HCT116 (cell line): ENCODE results near the gene ELAVL3.

Experiments
- CTCF ChIP-seq, 3 experiments: fragments of 200-600 bp in 1 of 3; sonication (generic) in 1 of 3; IDR thresholded peaks in 2 of 3; conservative IDR thresholded peaks in 1 of 3; 2 replicates each; pipeline ENCODE4 v1.5.1; 2012 to 2017; ENCODE audit warnings: low read depth in 2 of 3, low read length in 2 of 3, antibody characterized with exemption in 1 of 3, borderline replicate concordance in 1 of 3, control low read depth in 1 of 3, mild to moderate bottlenecking in 1 of 3, mixed read lengths in 1 of 3, mixed run types in 1 of 3, moderate library complexity in 1 of 3; ENCODE audit not compliant: insufficient read depth in 1 of 3
- REST ChIP-seq: IDR thresholded peaks from 2 replicates; pipeline ENCODE4 v1.6.1; 2012; ENCODE audit warnings: low read depth

GRCh38 chr19:11423164-11423790, 57.6 kb downstream of the ELAVL3 start:
- no peak for TF ChIP-seq CTCF (IDR thresholded peaks at IDR 0.05 in 2 of 3, conservative IDR thresholded peaks at IDR 0.05 in 1 of 3; ENCODE audit: borderline replicate concordance in 1 of 3, insufficient read depth in 1 of 3, low read depth in 2 of 3, low read length in 2 of 3)
- no peak for TF ChIP-seq REST
